Stimulated activated CD4-positive, alpha-beta T cell treated with anti-CD3 and anti-CD28 coated beads, Interleukin-15, amount 100 ng/mL, for 48 hours (primary cell): Measurements from ENCODE around the gene RBBP8.

Experiments used
- DNase-seq, 2 donors: peaks; one replicate each; pipeline ENCODE4 v3.0.0-alpha.2; 2020; ENCODE audit warnings: low read depth in 2 of 2

The RBBP8 gene

DNA sequence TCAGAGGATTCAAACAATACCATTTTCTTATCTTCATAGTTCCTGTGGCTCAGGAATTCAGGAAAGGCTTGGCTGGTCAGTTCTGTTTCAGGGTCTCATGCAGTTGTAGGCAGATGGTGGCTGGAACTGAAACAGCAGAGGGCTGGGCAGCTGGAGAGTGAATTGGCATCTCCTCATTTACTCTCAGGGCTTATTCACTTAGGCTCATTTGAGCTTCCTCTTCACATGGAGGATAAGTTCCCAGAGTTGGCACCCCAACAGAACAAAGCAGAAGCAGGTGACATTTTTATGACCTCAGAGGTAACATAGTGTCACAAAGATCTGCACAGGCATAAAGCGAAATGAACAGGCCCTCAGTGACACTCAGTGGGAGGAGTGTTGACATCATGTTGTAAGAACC lies 66.1 kb downstream of the RBBP8 start:
- DNase-seq, result no peak

DNA sequence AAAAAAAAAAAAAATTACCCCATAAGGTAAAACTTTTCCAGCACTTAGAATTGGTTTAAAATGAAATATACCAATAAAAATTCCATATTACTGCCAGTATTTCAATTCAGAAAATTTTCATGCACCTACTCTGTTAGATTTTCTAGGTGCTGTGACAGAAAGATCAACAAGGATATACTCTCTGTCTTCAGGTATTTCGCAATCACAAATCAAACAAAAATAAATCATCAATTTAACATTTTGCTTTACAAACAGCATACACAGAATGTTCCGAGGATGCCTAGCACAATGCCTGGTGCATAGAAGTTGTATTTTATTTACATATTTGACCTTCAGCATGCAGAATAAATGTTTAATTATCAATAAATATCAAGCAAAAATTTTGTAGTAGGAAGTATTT lies 66.5 kb downstream of the RBBP8 start:
- DNase-seq, result no peak

DNA sequence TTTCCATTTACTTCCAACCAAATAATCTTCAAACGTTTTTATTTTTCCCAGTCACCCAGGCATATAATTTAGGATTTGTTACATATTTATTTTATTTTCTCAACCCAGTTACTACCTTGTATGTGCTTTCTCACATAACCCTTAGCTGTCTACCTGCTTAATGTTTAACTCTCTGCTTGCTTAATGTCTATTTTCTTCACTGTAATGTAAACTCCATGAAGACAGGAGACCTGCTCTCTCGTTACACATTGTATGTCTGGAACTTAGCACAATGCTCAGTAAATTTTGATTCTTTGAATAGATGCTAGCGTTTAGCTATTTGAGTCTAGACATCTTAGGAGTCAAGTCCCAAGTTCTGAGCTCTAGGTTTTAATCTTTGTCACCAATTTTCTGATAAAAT lies 70.2 kb downstream of the RBBP8 start:
- no peak for DNase-seq

DNA sequence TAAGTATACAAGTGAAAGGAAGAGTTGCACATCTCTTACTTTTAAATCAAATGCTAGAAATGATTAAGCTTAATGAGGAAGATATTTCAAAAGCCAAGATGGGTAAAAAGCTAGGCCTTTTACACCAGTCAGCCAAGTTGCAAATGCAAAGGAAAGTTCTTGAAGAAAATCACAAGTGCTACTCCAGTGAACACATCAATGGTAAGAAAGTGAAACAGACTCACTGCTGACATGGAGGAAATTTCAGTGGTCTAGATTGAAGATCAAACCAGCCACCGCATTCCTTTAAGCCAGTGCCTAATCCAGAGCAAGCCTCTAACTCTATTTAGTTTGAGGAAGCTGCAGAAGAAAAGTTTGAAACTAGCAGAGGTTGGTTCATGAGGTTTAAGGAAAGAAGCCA lies 79.1 kb downstream of the RBBP8 start:
- DNase-seq, result no peak

DNA sequence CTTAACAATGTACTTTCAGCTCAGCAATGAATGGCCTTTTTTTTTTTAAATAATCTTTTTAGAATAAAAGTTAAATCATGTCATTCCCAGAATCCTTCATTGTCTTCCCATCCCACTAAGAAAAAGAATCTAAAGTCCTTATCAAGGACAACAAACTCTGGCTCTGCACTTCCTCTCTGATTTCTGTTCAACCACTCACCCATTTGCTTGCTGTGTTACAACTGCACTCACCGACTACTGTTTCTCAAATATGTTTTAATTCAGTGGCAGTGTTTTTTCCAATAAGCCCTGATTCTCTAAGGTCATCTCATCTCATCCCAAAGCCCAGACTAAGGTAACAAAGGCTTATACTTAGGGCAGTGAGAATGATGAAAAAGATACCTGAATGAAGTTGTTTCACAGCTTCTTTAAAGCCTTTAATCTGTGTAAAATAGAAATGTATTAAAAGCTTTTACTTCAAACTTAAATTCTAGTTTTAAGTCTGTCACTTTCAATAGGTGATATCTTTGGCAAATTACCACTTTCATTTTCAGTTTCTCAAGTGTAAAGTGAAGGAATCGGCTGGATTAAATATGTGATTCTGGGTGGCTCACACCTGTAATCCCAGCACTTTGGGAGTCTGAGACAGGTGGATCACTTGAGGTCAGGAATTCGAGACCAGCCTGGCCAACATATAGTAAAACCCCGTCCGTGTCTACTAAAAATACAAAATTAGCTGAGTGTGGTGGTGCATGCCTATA lies 87.6 kb downstream of the RBBP8 start:
- DNase-seq, result no peak

DNA sequence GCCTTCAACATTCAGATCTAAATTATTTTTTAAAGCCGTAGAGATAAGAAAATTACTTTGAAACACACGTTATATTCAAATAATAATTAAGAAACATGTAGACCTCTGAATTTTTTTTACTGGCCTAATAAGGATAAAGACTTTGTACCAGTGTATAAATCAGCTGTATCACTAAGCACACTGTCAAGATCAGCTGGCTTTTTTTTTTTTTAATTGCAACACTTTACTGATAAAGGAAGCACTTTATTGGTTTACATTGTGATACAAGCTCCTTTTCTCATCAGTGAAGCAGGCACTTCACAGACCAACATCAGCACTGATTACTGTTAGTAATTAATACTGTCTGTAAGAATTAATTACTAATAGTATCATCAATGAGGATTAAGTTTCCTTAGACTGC lies 88.5 kb downstream of the RBBP8 start:
- DNase-seq, result no peak

DNA sequence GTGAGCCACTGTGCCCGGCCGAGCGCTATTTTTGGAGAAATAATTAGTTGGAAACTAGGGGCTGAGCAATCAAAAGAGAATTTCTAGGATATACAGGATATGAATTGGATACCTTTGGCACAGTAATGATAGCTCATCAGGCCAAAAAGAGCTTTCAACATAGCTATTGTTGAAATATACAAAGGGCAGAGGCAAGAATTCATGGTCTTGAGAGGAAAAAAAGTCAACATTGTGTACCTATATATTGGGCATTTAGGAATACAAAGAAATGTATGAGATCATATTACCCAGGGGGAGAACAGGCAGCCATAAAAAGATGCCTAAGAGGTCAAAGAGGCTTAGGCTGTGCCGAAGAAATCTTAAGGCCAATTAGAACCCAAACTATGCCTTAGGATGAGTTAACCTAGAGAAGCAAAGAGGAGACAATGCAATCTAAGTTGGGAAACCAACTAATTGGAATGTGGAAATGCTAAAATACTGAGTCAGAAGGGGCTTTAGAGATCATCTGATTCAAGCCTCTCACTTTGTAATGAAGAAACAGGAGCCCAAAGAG lies 99.0 kb downstream of the RBBP8 start:
- DNase-seq, result no peak

DNA sequence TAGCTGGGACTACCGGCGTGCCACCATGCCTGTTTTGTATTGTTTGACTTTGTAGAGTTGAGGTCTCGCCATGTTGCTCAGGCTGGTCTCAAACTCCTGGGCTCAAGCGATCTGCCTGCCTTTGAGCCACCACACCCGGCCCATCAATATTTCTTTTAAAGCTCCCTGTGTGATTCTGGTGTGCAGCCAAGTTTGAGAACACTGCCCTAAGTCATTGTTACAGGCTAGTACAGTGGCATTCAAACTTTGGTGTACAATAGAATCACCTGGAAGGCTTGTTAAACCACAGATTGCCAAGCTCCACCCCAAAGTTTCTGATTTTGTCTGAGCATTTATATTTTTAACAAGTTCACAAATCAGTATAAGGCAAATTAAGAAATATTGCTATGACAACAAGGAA lies 99.9 kb downstream of the RBBP8 start:
- DNase-seq, result no peak

DNA sequence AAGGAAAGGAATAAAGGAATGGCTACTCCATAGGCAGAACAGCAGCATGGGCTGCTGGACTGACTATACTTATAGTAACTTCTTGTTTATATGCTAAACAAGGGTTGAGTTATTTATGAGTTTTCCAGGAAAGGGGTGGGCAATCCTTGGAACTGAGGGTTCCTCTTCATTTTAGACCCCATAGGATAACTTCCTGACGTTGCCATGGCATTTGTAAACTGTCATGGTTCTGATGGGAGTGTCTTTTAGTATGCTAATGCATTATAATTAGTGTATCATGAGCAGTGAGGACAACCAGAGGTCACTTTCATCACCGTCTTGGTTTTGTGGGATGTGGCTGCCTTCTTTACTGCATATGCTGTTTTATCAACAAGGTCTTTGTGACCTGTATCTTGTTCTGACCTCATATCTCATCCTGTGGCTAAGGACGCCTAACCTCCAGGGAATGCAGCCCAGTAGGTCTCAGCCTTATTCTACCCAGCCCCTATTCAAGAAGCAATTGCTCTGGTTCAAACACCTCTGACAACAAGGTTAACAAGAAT lies 103.6 kb downstream of the RBBP8 start:
- no peak for DNase-seq

DNA sequence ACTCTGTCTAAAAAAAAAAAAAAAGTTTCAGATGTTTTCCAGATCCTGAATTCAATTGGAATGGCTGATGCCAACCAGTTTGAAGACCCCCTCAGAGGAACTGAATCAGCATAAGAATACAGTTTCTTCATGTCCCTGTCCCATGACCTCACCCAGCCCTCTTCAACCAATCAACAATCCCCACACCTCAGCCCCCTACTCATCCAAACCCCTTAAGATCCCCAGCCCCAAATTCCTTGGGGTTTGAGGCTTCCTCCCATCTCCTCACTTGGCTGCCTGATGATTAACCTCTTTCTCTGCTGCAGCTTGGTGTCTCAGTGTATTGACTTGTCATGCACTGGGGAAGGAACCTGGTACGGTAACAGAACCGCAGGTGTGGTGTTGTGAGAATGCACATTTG lies 104.5 kb downstream of the RBBP8 start:
- no peak for DNase-seq

DNA sequence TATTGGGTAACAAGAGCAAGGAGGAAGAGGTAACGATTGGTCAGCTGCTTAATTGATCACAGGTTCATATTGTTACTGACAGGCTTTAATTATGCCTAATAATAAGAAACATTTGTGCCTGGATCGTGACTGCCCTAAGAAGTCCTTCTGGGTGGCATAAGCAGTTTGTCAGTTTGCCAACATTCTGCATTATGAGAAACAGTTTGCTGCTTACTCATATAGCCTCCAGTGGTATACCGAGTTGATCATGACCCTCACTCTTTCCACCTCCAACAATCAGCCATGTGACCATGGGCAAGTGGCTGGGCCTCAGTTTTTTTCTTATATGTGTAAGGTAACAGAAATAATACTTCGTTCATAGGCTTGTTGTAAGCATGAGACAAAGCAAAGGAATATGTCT lies 105.6 kb downstream of the RBBP8 start:
- DNase-seq, result no peak

DNA sequence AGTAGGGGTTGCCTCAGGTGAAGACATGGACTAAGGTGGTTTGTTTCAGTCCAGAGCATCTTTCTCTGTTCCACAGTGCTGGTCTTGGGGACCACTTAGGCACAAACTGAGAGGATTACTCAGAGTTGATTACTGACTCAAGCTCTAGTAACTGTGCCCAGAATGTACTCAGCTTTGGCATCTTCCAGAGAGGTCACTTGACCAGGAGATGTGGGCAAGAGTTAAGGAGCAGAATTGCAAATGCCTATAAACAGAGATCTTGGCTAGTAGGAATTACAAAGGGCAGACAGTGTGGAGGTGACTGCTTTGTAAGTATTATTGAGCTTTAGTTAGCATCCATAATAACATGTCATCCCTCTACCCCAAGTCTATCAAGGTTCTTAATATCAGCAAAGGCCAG lies 109.0 kb downstream of the RBBP8 start:
- DNase-seq, result no peak

DNA sequence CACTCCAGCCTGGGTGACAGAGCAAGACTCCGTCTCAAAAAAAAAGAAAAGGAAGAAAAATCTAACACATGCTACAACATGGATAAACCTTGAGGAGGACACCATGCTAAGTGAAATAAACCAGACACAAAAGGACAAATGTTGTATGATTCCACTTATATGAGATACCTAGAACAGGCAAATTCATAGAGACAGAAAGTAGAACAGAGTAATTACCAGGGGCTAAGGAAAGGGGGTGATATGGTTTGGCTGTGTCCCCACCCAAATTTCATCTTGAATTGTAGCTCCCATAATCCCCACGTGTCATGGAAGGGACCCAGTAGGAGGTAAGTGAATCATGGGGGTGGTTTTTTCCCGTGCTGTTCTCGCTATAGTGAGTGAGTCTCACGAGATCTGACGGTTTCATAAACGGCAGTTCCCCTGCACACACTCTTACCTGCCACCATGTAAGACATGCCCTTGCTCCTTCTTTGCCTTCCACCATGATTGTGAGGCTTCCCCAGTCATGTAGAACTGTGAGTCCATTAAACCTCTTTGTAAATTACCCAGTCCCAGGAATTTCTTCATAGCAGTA lies 110.8 kb downstream of the RBBP8 start:
- DNase-seq, result no peak

DNA sequence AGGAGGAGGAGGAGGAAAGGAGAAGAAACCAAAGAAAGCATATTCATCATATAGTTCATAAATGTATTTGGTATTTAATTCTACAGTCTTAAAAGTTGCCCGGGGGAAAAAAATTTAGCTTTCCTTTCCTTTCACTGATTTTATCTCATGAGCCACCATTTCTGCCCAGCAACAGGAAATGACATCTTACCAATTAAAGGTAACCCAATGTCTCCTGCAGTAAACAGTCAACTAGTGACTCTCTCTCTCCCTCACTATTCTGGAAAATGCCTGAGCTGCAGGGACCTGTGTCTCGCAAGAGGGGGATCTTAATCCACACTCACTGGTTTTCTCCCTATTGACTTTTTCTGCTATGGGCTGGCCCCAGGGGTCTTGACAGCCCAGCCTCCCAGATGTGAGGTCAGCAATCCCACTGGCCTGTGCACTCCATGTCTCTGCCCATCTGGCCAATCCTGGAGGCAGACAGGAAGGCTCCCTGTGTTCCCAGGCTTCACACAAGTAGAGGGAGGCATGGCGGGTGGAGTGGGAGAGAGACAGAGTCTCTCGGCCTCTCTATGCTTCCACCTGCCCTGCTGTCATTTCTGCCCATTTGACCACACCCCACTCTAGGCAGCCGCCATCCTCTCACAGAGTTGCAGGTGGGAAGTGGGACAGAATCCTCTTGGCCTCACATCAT lies 116.7 kb downstream of the RBBP8 start:
- DNase-seq, result no peak

DNA sequence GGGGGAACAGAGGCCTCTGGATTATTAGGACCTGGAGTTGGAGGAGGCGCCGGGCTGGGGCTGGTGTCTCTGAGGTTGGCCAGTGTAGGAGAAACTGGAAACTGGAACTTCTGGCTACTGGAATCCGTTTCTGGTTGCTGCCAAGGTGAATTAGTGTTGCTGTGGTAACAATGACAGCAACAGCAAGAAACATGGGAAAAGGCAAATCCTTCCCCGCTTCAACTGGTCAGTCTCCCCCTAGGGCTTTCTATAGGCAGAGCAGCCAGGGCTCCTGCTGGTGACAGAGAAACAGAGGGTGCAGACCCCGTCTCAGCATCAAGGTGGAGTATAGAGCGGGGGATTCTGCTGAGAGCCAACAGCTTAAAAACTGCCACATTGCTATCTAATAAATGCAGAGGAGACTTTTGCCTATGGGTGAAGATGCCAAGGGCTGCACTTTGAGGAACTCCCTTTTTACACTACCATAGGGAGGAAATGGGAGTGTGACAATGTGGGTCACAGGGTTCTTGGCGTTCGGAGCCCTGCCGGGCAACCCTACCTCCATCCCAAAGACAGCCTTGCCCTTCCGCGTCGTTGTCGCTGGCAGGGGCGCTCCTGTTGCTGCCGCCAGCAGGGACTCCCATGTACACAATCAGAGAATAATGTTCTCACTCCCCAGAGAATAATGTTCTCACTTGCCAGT lies 120.8 kb downstream of the RBBP8 start:
- DNase-seq, result no peak

DNA sequence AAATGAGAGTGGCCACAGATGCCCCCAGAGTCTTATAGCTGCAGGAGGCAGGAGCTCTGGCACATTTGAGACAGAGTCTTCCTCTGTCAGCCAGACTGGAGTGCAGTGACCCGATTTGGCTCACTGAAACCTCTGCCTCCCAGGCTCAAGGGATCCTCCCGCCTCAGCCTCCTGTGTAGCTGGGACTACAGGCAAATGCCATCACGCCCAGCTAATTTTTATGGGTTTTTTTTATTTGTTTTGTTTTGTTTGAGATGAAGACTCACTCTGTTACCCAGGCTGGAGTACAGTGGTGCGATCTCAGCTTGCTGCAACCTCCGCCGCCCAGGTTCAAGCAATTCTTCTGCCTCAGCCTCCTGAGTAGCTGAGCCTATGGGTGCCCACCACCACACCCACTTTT lies 121.4 kb downstream of the RBBP8 start:
- no peak for DNase-seq

DNA sequence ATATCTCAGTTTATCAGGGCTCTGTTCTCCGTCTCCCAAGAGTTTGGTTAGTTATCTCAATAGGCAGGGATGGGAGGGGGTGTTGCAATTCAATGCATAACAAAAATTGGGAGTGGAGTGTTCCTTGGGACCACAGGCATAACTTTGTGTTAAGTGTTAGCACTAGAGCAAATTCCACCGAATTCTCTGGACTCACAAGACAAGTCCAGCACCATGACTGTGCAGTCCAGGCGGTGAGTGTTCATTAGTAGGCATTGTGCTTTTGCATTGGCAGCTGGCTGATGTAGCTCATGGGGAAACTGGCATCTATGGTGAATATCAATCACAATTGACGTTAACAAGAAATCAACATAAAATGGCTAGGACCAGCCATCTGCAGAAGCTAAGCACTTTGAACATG lies 123.2 kb downstream of the RBBP8 start:
- no peak for DNase-seq

DNA sequence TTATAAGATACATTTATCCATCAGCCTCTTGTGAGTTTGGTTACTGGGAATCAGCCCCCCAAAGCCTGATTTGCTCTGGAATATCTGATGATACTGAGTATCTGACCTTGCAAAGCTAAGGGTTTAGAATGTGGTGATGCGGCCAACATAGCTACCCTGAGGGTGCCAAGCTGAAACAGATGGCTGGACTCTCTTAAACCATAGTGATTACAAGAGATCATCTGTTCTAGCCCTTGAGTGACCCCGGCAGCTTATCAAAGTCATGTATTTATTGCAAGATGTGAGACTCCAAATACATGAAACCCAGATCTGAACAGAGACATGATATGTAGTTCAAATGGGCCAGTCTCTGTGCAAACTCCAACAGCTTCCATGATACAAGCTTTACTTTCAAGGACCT lies 124.0 kb downstream of the RBBP8 start:
- DNase-seq, result no peak

DNA sequence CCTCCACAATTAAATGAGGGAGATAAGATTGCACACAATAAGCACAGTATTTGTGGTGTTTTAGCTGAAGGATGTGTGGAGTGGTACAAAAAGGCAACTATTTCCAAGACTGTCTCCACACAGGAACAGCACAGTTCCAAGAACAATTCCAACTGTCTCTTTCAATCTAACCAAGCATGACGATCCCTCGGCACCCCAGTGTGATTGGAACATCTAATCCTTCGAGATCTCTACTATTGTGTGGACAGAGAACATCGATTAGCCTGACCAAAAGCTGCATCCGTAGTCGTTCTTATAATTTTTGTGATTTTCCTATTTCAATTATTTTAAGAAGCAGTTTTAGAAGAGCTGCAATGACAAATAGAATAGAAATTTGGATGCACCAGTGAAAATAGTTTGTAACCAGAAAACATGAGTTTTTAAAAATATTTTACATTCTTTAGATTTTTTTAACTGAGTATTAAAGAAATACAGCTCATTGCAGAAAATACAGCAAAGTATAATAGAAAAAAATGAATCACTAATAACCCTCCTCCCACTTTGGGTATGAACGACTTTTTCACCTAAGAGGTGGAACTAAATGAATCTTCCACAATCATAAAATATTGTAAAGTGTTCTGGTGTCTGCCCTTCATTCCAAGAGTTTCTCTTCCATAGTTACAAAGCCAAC lies 125.8 kb downstream of the RBBP8 start:
- no peak for DNase-seq

DNA sequence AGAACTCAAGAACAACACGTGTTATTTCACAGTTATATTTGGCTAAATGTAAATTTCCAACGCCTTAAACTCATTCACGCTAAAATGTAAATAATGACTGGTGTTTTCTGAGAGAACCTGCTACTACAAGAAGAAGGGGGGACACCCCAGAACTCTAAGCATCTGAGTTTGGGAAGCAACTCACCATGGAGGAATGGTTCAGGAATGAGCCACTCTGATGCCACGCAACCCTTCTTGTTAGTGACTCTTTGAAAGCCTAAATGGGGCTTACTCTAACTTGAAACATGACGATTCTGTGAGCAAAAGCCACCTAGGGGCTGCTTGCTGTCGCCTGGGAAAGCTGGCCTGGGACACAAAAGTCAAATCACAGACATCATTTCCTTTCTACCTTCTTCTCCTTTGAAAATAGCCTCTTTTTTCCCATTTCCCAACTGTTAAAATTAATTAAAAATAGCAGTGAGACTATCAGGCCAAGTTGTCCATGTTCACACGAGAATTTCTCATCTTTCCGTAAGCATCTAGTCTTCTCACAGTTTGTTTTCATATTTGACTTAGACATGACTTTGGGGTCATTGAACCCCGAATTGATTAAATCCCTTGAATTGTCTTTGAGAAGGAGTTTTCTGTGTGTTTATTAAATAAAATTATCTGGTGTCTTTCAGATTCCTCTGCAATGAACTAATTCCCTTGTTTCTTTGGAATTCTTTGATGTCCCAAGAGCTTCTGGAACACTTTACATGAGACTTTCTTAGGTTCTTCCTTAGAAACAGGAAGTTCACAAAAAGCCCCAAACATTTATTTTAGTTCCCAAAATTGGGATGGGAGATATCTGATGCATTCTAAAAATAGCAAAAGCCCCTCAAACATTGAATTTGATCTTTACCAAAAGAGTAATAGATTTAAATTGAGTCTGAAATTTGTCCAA lies 126.7 kb downstream of the RBBP8 start:
- no peak for DNase-seq

DNA sequence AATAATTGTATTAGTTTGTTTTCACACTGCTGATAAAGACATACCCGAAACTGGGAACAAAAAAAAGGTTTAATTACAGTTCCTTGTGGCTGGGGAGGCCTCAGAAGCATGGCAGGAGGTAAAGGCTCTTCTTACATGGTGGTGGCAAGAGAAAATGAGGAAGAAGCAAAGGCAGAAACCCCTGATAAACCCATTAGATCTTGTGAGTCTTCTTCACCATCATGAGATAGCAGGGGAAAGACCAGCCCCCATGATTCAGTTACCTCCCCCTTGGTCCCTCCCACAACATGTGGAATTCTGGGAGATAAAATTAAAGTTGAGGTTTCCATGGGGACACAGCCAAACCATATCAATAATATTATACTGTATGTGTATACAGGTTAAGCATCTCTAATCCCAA lies 128.9 kb downstream of the RBBP8 start:
- DNase-seq, result no peak
